Activated CD4-positive, alpha-beta T cell treated with anti-CD3 and anti-CD28 coated beads for 24 hours (primary cell): ENCODE measurements around the gene GATA5.

Experiments used
- DNase-seq, 2 donors: peaks; one replicate each; pipeline ENCODE4 v3.0.0-alpha.2; 2020; ENCODE audit warnings: low read depth in 2 of 2

The GATA5 gene

DNA sequence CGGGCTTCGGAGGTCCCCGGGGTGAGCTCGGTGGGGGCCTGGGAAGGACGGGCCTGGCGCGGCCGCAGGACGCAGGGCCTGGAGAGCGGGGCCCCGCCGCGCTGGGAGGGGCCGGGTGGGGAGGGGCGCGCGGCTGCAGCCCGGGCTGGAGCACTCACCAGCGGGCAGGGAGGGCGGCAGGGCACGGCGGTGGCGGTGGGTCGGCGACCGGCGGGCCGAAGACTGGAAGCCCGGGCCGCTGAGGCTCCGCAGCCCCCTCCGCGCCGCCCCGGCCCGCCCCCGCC, at the start of gene GATA5:
Gene GATA5 (minus strand): TSS at position 224 of the 284 bp plus-strand sequence. CDS start 474 bp downstream, outside the sequence.
- DNase-seq = no peak

DNA sequence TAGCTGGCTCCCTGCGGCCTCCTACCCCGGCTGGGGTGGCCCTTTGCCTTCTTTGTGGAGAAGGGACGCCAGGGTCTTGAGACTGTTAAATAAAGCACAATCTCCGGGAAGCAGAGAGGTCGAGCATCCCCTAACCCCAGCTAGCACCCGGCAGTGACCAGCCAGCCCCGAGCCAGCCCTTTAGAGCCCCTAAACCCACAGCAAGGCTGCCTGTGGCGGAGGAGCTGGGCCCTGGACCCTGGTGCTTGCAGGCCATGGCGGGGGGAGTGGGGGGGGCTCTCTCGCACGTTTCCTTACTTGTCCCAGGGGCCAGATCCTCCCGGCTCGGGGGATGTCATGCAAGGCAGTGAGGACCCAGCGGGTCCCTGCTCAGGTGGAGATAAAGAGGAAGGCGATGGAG, 49.2 kb upstream of the GATA5 start:
- no peak for DNase-seq

DNA sequence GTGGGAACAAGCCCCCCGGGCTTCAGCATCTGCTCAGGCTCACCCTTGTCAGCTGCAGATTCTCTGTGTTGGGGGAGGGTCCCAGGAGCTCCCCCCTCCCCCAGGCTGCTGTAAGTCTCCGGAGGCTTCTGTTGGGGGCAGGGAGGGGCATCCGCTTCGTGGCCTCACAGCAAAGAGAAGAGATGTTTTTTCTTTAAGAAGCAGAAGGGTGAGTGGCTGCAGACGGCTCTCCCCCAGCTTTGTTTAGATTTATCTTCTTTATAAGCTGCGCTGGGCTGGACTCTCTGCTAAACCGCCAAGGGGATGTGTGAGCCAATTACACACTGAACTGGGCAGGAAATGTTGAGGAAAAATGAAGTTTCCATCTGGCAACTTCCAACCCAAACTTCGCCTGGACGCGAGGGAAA, 48.7 kb upstream of the GATA5 start:
- DNase-seq = no peak

DNA sequence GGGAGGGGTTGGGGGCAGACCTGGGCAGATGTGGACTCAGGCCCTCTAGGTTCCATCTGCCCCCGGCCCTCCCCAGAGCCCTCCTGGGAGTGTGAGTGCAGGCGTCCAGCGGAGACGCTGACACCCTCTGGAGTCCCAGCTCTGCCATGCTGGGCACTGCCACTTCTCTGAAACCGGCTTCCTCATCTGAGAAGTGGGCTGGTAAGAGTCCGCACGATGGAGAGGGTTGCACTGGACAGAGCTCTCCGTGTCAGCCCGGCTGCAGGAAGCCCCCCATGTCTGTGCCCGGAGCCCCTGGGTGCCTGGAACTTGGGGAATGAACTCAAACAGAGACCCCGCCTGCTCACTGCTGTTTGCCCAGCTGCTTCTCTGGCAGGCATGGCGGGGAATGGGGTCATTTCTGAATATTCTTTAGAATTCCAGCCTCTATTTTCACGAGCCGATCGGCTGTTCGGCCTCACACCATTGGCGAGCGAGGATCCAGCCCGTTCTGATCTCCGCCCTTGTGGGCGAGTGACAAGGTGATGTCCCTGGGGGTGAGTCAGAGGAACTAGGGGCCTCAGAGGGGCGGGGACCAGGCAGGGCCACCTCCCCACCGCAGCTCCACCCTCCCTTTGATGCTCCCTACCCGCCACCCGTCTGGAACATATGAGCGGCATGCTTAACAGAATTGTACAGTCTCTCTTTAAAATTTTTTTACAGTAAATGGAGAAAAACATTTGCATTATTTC, 47.8 kb upstream of the GATA5 start:
- peak; percentile 40 to 62 for DNase-seq

DNA sequence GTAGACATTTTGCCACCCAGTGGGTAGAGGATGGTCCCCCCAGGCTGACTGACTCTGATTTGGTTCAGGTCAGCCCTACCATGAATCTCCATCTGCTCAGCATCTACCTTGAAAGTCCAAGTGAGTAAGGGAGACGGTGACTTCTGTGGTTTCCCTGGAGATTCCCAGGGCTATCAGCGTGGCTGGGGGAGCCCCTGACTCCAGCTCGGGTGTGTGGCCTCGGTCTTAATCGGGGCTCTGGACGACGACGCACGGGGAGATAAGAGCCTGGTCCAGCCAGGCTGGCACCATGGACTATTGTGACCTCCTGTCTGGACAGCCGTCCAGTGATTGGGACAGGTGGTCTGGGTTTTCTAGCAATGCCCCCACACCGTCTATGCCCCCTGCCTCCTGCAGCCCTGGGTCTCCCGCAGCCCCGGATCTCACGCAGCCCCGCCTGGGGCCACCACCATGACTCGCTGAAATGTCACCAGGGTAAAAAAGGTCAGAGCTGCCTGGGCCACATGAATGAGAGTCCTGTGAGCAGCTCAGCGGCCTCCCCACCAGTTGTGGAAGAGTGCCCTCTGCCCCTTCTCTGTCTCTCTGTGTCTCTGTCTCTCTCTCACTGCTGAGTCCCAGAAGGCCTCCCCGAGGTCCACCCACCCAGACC, 47.1 kb upstream of the GATA5 start:
- no peak for DNase-seq

DNA sequence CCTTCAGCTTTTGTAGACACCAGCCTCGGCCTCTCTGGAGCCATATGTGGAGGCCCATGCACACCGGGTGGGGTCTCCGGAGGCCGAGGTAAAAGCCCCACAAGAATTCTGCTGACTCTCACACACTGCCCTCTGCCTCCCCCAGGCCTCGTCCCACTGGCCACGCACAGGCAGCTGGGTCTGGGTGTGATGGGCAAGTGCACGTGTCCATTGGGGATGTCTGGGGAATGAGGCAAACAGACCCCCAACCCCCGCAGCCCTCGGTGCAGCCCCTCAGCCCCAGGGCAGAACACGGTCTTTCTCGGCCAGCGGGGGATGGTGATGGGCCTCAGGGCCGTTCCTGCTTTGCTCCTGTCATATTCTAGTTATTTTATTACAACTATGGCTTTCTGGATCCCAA, 44.0 kb upstream of the GATA5 start:
- DNase-seq = no peak

DNA sequence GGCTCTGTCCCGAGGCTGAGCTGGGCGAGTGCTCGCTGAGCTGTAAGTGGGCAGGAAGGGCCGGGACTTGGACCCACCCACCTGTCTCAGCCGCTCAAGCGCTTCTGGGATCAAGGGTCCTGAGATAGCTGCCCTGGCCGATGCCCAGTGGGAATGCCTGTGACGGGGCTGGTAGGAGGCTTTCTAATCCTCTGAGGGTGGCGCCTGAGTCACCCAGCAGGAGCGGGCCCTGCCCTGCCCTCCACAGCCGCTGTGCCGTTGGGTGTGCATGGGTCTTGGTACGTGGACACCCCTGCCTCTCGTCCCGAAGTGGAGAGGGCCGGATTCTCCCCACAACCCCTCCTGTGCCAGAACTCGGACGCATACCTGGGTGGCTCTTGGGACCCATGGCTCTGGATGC, 43.1 kb upstream of the GATA5 start:
- no peak for DNase-seq

- no peak for DNase-seq
These were observed 42.3 kb upstream of the GATA5 start for GRCh38 chr20:62517901-62518610.

DNA sequence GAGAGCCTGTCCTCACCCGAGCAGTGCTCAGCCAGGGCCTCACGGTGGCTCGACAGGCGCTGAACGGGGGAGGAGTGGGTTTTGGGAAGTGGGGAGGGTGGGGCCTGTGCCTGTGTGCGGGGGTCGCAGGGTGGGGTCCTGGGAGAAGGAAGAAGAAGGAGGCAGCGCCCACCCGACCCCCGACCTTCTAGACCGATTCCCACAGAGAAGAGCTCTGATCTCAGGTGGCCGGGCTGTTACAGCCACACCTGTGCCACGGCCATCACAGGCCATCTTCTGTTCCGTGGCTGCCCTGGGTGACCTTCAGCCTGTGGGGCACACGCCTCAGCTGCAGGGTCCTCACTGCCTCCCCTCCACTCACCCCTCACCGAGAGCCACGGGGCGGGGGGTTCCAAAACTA, 41.4 kb upstream of the GATA5 start:
- no peak for DNase-seq

DNA sequence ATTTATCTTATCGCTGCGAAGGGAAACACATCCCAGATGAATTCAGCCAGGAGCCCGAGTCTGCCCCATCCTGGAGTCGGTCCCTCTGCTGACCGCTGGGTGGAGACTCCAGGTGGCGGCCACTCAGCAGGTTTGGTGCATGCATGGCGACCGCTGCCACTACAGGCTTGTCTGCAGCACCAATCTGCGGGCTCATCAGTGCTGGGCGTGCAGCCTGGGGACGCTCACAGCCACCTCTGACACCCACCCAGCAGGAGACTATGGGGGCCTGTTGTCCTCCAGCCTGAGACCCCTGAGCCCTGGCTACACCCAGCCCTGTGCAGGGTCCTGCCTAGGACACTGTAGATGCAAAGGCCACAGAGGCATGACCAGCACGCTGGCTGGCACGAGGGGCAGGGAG, 40.5 kb upstream of the GATA5 start:
- DNase-seq = no peak

- no peak for DNase-seq
These were observed 40.0 kb upstream of the GATA5 start for GRCh38 chr20:62515826-62516225.

DNA sequence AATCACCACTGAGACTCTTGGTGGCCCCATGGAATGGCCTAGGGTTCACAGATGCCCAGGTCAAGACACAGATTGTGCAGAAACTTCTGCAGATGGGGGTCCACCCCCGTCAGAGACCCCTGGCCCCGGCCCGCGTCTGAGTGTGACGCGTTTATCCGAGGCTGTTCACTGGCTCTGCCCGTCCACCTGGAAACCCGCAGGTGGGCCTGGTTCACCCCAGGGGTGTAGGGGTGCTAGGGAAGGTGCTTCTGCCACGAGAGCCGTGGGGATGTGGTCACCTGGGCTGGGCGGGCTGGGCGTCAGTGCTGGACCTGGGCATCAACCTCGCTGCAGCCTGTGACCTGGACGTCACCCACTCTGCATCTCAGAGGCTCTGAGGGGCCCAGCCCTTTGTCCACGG, 39.5 kb upstream of the GATA5 start:
- no peak for DNase-seq

GRCh38 chr20:62513991-62514390, 38.2 kb upstream of the GATA5 start:
- no peak for DNase-seq

DNA sequence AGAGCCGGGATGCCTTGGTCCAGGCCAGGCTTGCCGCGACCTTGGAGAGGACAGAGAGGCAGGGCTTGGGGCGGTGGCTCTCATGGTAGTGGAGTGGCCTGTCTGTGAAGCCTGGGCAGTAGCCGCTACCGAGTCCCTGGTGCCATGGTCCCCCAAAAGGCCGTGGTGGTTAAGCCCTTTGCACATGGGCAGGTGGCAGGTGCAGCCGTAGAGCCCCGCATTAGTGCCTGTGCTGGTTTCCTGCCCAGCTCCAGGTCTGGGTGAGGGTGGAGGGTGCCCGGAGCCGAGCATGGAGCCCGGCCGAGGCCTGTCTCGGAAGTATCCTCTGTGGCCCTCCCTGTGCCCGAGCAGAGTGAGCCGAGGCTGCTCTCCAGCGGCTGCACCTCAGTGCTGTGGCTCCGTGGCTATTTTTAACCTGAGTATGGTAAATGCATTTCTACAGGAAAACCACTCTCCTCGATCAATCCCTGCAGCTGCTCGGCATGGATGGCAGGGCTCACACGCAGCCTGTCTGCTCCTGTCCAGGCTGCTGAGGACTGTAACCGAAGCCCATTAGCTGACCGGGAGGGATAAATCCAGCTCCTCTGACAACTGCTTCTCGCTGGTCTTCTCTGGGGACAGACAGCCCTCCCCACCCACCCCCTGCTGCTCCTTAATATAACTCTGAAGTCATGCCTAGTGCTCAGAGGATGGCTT, 36.3 kb upstream of the GATA5 start:
- DNase-seq = no peak

GRCh38 chr20:62511300-62511914, 35.6 kb upstream of the GATA5 start:
- no peak for DNase-seq

DNA sequence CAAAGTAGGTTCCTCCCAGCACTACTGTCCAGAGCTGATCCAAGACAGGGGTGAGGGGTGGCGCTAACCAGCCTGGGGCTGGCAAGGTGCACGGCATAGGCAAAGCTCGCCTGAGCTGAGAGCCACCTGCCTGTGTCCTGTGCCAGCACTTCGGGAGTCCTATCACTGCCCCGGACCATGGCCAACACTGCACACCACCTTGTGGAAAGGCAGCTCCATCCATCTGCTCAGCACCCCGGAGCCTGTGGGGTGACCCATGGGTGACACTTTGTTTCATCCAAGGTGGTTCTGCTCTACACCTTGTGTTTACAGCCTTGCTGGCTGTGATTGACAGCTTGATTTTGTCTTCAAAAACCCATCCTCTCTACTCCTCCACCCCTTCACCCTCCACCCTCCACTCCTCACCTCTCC, 32.9 kb upstream of the GATA5 start:
- no peak for DNase-seq

- no peak for DNase-seq
These were observed 32.3 kb upstream of the GATA5 start for GRCh38 chr20:62507991-62508640.

DNA sequence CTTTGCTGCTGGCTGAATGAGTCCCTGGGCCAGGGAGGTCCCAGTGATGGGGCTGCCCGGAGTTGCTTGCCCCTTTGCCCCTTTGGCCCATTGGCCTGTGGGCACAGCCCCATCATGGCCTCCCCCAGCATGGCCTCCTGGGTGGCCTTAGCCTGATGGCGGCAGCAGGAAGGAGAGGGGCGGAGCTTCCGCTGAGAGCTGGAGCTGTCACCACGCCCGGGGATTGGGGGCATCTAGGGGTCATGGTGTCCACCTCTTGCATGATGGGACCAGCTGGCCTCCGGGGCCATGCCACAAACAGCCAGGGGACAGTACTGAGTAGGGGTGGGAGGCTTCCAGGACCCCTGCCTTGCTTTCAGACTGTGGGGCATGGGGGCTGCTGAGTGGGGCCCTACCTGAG, 31.5 kb upstream of the GATA5 start:
- DNase-seq = no peak

DNA sequence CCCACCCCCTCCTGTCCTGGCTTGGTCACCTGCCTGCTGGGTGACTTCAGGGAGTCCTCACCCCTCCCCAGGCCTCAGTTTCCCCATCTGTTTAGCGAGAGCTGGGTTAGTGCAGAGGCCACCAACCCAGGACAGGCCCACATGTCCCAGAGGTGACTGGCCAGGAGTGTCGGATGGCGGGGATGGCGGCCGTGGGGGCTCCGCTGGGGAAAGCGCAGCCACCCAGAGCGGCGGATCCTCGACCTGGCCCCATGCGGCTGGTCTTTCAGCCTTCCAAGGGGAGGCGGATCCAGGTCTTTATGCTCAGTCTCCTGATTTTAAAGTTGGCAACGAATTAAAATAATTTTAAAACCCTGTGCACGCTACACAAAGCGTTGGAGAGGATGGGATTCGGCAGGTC, 31.0 kb upstream of the GATA5 start:
- DNase-seq = no peak

GRCh38 chr20:62506087-62506486, 30.3 kb upstream of the GATA5 start:
- no peak for DNase-seq

GRCh38 chr20:62505337-62506045, 29.7 kb upstream of the GATA5 start:
- DNase-seq = no peak
